Lower leg skin (tissue), 4 donors: ENCODE data around the gene DRC3. TPM values are rescaled to one million over a fixed set of nuclear protein-coding genes. Genes with fewer than 3 reads are reported as not detected.

Experiments used
- DNase-seq, 2 donors: peaks; one replicate each; pipeline ENCODE4 v3.0.0-alpha.2; 2019; ENCODE audit warnings: low spot score in 2 of 2
- H3K4me3 ChIP-seq: fragments of 200-600 bp; sonication (generic); 2 replicates; pipeline ENCODE4 v1.5.1; 2017; ENCODE audit warnings: mild to moderate bottlenecking, low read depth; ENCODE audit not compliant: poor library complexity, severe bottlenecking
- CTCF ChIP-seq, 3 donors: fragments of 450-650 bp; IDR thresholded peaks; one replicate each; pipeline ENCODE4 v1.5.1; 2016; ENCODE audit warnings: antibody characterized with exemption in 3 of 3, mild to moderate bottlenecking in 3 of 3, moderate library complexity in 2 of 3
- POLR2A ChIP-seq, 2 donors: fragments of 450-650 bp; IDR thresholded peaks; one replicate each; pipeline ENCODE4 v1.6.1; 2016 to 2017; ENCODE audit warnings: antibody characterized with exemption in 2 of 2, mild to moderate bottlenecking in 1 of 2, moderate library complexity in 1 of 2
- WGBS, 2 donors: methylation state at CpG; one replicate each; pipeline ENCODE4 v1.1.5; 2018; 5-methylcytosine and 5-hydroxymethylcytosine counted together
- intact Hi-C: fragments of 100-400 bp; cut with DNase I; formaldehyde crosslinking; loops from one replicate; pipeline ENCODE4 v1.15.0; 2023; ENCODE audit warnings: low total_unique reads
- total RNA-seq, 4 donors: library from RNA; depleted of rRNA; stranded (reverse); fragments of >200 nt; gene quantifications; one replicate each; pipeline ENCODE4 v1.1.0, GENCODE V29; 2016

Gene DRC3
- total RNA-seq, 4 donors from 2014 or later = 0.93 to 6.4 (median 4.0) TPM

- DNase-seq = no peak
- TF ChIP-seq POLR2A (IDR thresholded peaks at IDR 0.05) (no peak), CTCF (IDR thresholded peaks at IDR 0.05) (no peak)
- 62 to 71% methylated on average over 2 of the region's 2 CpGs for WGBS, 2 donors
- intact Hi-C loops = no loop called here
- no peak overlapping the region for H3K4me3 ChIP-seq
Measured at GRCh38 chr17:18064053-18064452, 91.4 kb downstream of the DRC3 start.

GRCh38 chr17:18065546-18065945, 92.9 kb downstream of the DRC3 start:
- TF ChIP-seq CTCF (IDR thresholded peaks at IDR 0.05) = no peak
- DNase-seq = no peak
- intact Hi-C loops = no loop called here
- H3K4me3 ChIP-seq = no peak overlapping the region
- WGBS, 2 donors = 94 to 98% methylated on average over 8 to 11 of the region's 11 CpGs

Other genes with a start within 250 kb of the DRC3 start
- 100 to 1,000 TPM in 2 of 4 donors, 10 to 100 TPM in 2; 54.3 to 146 (median 102) TPM for gene SREBF1, start 135.9 kb upstream of the DRC3 start, total RNA-seq
- 100 to 1,000 TPM; 119 to 555 (median 155) TPM for gene TOM1L2, start 462 bp upstream of the DRC3 start, total RNA-seq
- 10 to 100 TPM; 17.4 to 32.1 (median 22.9) TPM for gene ATPAF2, start 66.3 kb downstream of the DRC3 start, total RNA-seq
- gene GID4, start 66.5 kb downstream of the DRC3 start, total RNA-seq = 10 to 100 TPM; 23.0 to 30.1 (median 24.1) TPM
- 10 to 100 TPM; 33.5 to 44.5 (median 37.4) TPM for gene DRG2, start 115.1 kb downstream of the DRC3 start, total RNA-seq
- gene MYO15A, start 135.9 kb downstream of the DRC3 start, total RNA-seq = under 1 TPM; 0.30 to 0.68 (median 0.50) TPM
- 10 to 100 TPM; 56.0 to 87.2 (median 76.4) TPM for gene ALKBH5, start 211.0 kb downstream of the DRC3 start, total RNA-seq